ENCODE data around the gene NTNG1.

- TF ChIP-seq CTCF (IDR thresholded peaks at IDR 0.05): no peak
- TF ChIP-seq POLR2A (IDR thresholded peaks at IDR 0.05): no peak
- TF ChIP-seq EP300 (IDR thresholded peaks at IDR 0.05): no peak
Observed at GRCh38 chr1:107105914-107106313, 34.9 kb upstream of the NTNG1 start.

All from ovary (tissue), 3 donors.